Stimulated activated CD8-positive, alpha-beta memory T cell treated with anti-CD3 and anti-CD28 coated beads, Interleukin-12 subunit alpha, Interleukin-12 subunit beta, amount 100 ng/mL, for 24 hours (primary cell): Measurements from ENCODE around the gene CEACAM18.
"Not testable (repeated sequence)": the region's sequence is repeated elsewhere in the genome, so short reads cannot be mapped to it uniquely, and the experiment has no call there.

ENCODE experiments used
- DNase-seq: peaks from one replicate; pipeline ENCODE4 v3.0.0-alpha.2; 2020; ENCODE audit errors: extremely low read depth

The CEACAM18 gene

GRCh38 chr19:51493776-51494175 lies 15.4 kb downstream of the CEACAM18 start:
- DNase-seq, result no peak

GRCh38 chr19:51497666-51498065 lies 19.3 kb downstream of the CEACAM18 start:
- no peak for DNase-seq

- DNase-seq, result not testable (repeated sequence)
Measured at GRCh38 chr19:51500931-51501330, 22.6 kb downstream of the CEACAM18 start.

GRCh38 chr19:51501594-51502263 lies 23.4 kb downstream of the CEACAM18 start, which contains the start of gene SIGLEC12:
SIGLEC12 (minus strand) TSS chr19:51501800; CDS start chr19:51501733, 67 bp downstream.
- DNase-seq, result no peak

- no peak for DNase-seq
Measured at GRCh38 chr19:51503286-51503817, 25.0 kb downstream of the CEACAM18 start.

- no peak for DNase-seq
Measured at GRCh38 chr19:51503896-51504295, 25.6 kb downstream of the CEACAM18 start.

- no peak for DNase-seq
Measured at GRCh38 chr19:51505904-51506303, 27.6 kb downstream of the CEACAM18 start.

- no peak for DNase-seq
Measured at GRCh38 chr19:51507192-51507591, 28.9 kb downstream of the CEACAM18 start.

- no peak for DNase-seq
Measured at GRCh38 chr19:51507640-51508058, 29.3 kb downstream of the CEACAM18 start.

- no peak for DNase-seq
Measured at GRCh38 chr19:51508059-51508733, 29.9 kb downstream of the CEACAM18 start.

- DNase-seq, result no peak
Measured at GRCh38 chr19:51509823-51510660, 31.7 kb downstream of the CEACAM18 start.

GRCh38 chr19:51511353-51511752 lies 33.0 kb downstream of the CEACAM18 start:
- DNase-seq, result no peak

GRCh38 chr19:51513968-51514367 lies 35.6 kb downstream of the CEACAM18 start:
- no peak for DNase-seq

GRCh38 chr19:51514866-51515481 lies 36.6 kb downstream of the CEACAM18 start:
- DNase-seq, result no peak

GRCh38 chr19:51520728-51521127 lies 42.4 kb downstream of the CEACAM18 start:
- no peak for DNase-seq

GRCh38 chr19:51521357-51521756 lies 43.0 kb downstream of the CEACAM18 start:
- DNase-seq, result no peak

GRCh38 chr19:51521781-51522180 lies 43.4 kb downstream of the CEACAM18 start:
- no peak for DNase-seq

GRCh38 chr19:51524666-51525264 lies 46.4 kb downstream of the CEACAM18 start:
- no peak for DNase-seq

GRCh38 chr19:51525651-51526050 lies 47.3 kb downstream of the CEACAM18 start:
- no peak for DNase-seq

GRCh38 chr19:51529301-51529700 lies 51.0 kb downstream of the CEACAM18 start:
- no peak for DNase-seq

- DNase-seq, result no peak
Measured at GRCh38 chr19:51530616-51531015, 52.3 kb downstream of the CEACAM18 start.
